Liver (tissue), 3 donors: ENCODE measurements around the gene SPTB.

ENCODE experiments used
- FOXA1 ChIP-seq: IDR thresholded peaks from 2 replicates; pipeline ENCODE4 v1.6.1; 2016; ENCODE audit warnings: antibody characterized with exemption
- HNF4A ChIP-seq, 2 donors: conservative IDR thresholded peaks; 2 replicates each; pipeline ENCODE4 v1.6.1; 2016; ENCODE audit warnings: antibody characterized with exemption in 2 of 2, mild to moderate bottlenecking in 2 of 2
- JUND ChIP-seq, 2 donors: IDR thresholded peaks; 2 replicates each; pipeline ENCODE4 v1.6.1; 2016; ENCODE audit warnings: antibody characterized with exemption in 2 of 2
- RAD21 ChIP-seq, 2 donors: IDR thresholded peaks; 2 replicates each; pipeline ENCODE4 v1.6.1; 2016; ENCODE audit warnings: antibody characterized with exemption in 2 of 2, mild to moderate bottlenecking in 2 of 2
- REST ChIP-seq: IDR thresholded peaks from 2 replicates; pipeline ENCODE4 v1.6.1; 2016; ENCODE audit warnings: antibody characterized with exemption, mild to moderate bottlenecking
- RXRA ChIP-seq, 2 donors: IDR thresholded peaks; 2 replicates each; pipeline ENCODE4 v1.6.1; 2017 to 2018; ENCODE audit warnings: antibody characterized with exemption in 2 of 2, mild to moderate bottlenecking in 1 of 2
- TAF1 ChIP-seq: conservative IDR thresholded peaks from 2 replicates; pipeline ENCODE4 v1.6.1; 2016; ENCODE audit warnings: antibody characterized with exemption, mild to moderate bottlenecking
- TF ChIP-seq, protein P1 (sequence below): fragments of 150-350 bp; IDR thresholded peaks from 2 replicates; pipeline ENCODE4 v1.5.1; 2017; ENCODE audit warnings: improper control_type of control experiment, low read depth, low read length; ENCODE audit not compliant: missing input control
- TF ChIP-seq, protein P2 (sequence below): IDR thresholded peaks from 2 replicates; pipeline ENCODE4 v1.6.1; 2016; ENCODE audit warnings: antibody characterized with exemption
- donor health status: healthy.
- donor health status: healthy.

- TF ChIP-seq FOXA1 (no peak), RAD21 (IDR thresholded peaks at IDR 0.05) (no peak), REST (no peak), RXRA (IDR thresholded peaks at IDR 0.05) (no peak), HNF4A (conservative IDR thresholded peaks at IDR 0.05) (no peak), TAF1 (no peak), JUND (IDR thresholded peaks at IDR 0.05) (no peak)
- TF ChIP-seq, protein P1, sequence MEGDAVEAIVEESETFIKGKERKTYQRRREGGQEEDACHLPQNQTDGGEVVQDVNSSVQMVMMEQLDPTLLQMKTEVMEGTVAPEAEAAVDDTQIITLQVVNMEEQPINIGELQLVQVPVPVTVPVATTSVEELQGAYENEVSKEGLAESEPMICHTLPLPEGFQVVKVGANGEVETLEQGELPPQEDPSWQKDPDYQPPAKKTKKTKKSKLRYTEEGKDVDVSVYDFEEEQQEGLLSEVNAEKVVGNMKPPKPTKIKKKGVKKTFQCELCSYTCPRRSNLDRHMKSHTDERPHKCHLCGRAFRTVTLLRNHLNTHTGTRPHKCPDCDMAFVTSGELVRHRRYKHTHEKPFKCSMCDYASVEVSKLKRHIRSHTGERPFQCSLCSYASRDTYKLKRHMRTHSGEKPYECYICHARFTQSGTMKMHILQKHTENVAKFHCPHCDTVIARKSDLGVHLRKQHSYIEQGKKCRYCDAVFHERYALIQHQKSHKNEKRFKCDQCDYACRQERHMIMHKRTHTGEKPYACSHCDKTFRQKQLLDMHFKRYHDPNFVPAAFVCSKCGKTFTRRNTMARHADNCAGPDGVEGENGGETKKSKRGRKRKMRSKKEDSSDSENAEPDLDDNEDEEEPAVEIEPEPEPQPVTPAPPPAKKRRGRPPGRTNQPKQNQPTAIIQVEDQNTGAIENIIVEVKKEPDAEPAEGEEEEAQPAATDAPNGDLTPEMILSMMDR = no peak
- TF ChIP-seq, protein P2, sequence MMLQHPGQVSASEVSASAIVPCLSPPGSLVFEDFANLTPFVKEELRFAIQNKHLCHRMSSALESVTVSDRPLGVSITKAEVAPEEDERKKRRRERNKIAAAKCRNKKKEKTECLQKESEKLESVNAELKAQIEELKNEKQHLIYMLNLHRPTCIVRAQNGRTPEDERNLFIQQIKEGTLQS = no peak
These were observed 105.4 kb downstream of the SPTB start for GRCh38 chr14:64774272-64774671.
